Glomerular visceral epithelial cell (primary cell): Measurements from ENCODE around the gene ZNF827.

ENCODE experiments used
- DNase-seq: peaks from one replicate; pipeline ENCODE4 v3.0.0-alpha.2; 2016; ENCODE audit errors: extremely low spot score

ZNF827 gene

GRCh38 chr4:145716200-145716599 lies 222.4 kb downstream of the ZNF827 start:
- peak; percentile 36 for DNase-seq

- DNase-seq: peak; percentile 86
Measured at GRCh38 chr4:145709843-145710242, 228.8 kb downstream of the ZNF827 start.

- no peak for DNase-seq
Measured at GRCh38 chr4:145709336-145709735, 229.3 kb downstream of the ZNF827 start.
